Vagina (tissue), 2 donors: Measurements from ENCODE around the gene TMEM196.

Experiments used
- CTCF ChIP-seq, 3 experiments: fragments of 450-650 bp in 2 of 3; fragments of 200-600 bp in 1 of 3; sonication (generic) in 1 of 3; IDR thresholded peaks; one replicate each; pipeline ENCODE4 v1.5.1; 2017 to 2019; ENCODE audit warnings: antibody characterized with exemption in 3 of 3, mild to moderate bottlenecking in 2 of 3, moderate library complexity in 2 of 3
- POLR2A ChIP-seq, 2 donors: fragments of 450-650 bp; IDR thresholded peaks; one replicate each; pipeline ENCODE4 v1.6.1; 2017; ENCODE audit warnings: antibody characterized with exemption in 2 of 2, mild to moderate bottlenecking in 2 of 2, moderate library complexity in 2 of 2

- TF ChIP-seq CTCF (IDR thresholded peaks at IDR 0.05), result no peak
- no peak for TF ChIP-seq POLR2A (IDR thresholded peaks at IDR 0.05)
Observed at GRCh38 chr7:19798986-19799385, 25.6 kb upstream of the TMEM196 start.
